HG03521 (cell line): Measurements from ENCODE around the gene GALK2.
A peak's percentile ranks its signal among the peaks of the same experiment; 100 is the strongest.

Source experiments
- ATAC-seq: cut with Tn5 transposase; IDR thresholded peaks from one replicate; pipeline ENCODE4 v1.9.1; 2021; ENCODE audit warnings: mild to moderate bottlenecking, moderate library complexity; ENCODE audit not compliant: unreplicated experiment

GALK2 gene

GRCh38 chr15:49169880-49170597 is at the start of gene GALK2:
TSS of gene GALK2 (plus strand) at chr15:49170247. CDS start at chr15:49170323, 76 bp downstream.
- peak; percentile 91 for ATAC-seq

GRCh38 chr15:49120832-49121231 is 49.2 kb upstream of the GALK2 start:
- ATAC-seq = no peak

DNA sequence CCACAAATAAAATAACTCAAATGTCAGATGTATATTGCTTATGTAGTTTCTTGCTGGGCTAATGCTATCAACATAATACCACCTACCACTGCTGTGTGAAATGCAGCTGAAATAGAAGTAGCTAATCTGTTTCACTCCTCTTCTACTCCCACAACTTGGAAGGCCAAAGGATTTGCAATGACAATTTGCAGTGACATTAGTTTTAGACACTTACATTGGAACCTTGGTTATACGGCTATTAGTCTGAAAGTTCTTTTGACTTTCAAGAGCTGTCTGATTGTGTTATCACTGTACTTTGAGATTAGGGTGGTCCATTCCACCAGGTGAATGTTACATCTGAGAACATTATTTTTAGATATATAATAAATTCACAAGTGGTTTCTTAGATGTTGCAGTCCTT is 48.1 kb upstream of the GALK2 start:
- ATAC-seq = no peak

GRCh38 chr15:49122541-49123062 is 47.4 kb upstream of the GALK2 start:
- ATAC-seq = no peak

DNA sequence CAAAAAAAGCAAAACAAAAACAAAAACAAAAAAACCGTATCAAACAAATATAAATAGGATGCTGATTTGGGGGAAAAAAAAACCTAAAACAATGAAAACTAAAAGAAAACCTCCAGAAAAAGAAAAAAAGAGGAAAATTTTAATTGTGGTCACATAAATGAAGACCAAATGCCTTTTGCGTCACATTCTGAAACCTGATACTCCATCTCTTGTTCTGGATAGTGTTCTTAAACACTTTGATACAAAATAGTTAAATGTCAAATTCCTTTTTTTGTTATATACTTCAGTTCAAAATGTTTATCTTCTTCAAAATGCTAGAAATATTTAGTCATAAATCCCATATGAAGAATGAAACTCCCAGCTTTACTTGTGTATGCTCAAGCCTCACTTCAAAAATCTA is 45.7 kb upstream of the GALK2 start:
- ATAC-seq = no peak

DNA sequence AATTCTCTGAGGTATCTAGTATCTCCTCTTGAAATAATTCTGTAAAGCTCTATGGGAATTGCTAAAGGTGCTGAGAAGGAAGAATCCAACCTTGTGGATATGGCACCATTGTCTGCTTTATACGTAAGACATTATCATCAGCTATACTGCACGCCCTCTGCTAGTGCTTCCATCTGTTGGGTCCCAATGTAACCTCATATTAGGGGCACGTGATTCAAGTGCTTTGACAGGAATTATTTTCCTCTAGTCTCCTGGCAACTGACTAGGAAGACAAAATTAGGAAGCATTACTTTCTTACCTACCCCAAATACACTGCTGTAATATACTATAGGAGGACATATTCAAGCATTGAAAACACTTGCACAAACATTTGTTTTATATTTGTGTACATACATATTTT is 38.6 kb upstream of the GALK2 start:
- no peak for ATAC-seq

DNA sequence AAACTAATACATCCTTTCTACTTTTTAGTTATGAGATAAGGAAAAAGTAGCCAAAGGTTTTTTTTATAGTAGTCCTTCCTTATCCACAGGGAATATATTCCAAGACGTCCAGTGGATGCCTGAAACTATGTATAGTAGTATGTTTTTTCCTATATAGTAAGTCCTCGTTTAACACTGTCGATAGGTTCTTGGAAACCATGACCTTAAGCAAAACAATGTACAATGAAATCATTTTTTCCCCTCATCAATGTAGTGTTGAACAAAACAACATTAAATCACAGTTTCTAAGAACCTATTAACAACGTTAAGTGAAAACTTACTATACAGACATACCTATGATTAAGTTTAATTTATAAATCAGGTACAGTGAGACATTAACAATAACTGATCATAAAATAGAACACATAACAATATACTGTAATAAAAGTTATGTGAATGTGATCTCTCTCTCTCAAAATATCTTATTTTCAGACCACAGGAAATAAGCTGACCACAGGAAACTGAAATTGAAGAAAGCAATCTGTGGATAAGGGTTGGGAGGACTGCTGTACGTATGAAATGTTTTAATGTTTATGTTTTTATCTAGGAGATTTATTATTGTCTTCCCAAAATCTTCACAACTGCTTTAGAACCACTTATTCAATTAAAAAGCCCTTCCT is 35.2 kb upstream of the GALK2 start:
- no peak for ATAC-seq

GRCh38 chr15:49135342-49135857 is 34.6 kb upstream of the GALK2 start:
- no peak for ATAC-seq

- ATAC-seq = no peak
Measured at GRCh38 chr15:49135911-49136310, 34.1 kb upstream of the GALK2 start.

DNA sequence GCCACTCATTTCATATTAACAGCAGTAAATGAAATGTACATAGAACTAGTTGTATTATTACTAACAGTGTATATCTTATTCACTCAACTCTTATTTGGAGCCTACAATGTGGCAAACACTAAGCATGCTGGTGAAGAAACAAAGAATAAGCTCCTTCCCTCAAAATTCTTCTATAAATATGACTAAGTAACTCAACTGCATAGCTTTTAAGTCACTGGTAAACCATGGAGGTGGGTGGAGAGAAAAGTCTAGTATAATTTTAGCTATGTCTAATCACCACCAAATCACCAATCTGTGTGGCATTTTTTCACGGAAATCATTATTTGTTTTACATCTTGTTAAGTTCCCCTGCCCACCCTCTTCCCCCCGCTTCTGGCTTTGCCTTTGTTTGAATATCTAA is 32.2 kb upstream of the GALK2 start:
- no peak for ATAC-seq

DNA sequence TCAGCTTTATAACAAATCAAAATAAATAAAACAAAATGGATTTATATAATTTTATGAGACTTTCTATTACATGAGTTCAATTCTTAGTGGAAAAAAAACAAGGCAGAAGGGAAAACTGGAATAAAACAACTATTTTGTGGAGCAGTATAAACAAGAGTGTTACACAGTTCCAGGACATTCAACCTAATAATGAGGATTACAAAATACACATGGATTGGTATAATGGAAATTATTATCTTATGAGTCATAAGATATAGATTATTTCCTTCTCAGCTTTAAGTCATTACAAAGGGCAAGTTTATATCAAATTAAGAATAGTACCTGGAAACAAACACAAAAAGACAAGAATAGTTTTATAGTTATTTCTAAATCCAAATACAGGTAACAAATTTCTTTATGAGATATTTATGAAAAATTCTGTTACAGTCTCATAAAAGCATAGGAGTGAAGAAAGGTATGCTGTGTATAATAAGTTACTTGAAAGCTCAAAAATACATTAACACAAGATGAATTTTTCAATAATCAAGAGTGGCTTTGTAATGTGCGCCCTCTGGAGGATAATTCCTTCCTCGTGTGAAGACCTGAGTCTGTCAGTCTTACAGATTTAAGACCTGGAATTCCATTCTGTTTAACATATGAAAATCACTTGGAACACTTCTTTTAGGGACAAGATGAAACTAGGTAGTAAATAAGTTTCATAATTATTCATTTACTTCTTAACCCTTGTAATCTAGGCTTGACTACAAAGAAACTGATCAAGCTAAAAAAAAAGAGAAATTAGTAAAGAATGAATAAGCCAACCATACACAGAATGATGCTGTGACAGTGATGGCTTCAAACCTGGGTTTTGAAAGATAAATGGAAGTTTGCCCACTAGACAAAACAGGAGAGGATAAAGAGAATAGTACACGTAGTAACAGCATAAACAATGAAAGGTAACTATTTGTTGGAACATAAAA is 24.1 kb upstream of the GALK2 start:
- no peak for ATAC-seq

GRCh38 chr15:49148298-49148697 is 21.7 kb upstream of the GALK2 start:
- ATAC-seq = no peak

DNA sequence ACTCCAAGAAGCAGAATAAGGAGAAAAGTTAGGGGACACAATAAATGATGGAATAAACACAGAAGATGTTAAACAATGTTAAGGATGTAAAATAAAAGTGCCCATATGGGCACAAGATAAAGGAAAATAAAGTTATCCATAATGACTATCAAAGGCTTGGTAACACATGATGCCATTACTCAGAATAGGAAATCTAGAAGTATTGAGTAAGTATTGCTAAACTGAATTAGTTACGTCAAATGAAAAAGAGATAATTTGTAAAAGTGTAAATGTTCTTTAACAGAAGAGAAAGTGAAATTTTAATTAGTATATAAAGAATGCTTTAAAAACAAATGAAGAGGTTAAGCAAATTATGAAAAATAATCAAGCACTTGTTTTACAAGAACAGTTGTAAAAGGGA is 21.3 kb upstream of the GALK2 start:
- ATAC-seq = no peak

DNA sequence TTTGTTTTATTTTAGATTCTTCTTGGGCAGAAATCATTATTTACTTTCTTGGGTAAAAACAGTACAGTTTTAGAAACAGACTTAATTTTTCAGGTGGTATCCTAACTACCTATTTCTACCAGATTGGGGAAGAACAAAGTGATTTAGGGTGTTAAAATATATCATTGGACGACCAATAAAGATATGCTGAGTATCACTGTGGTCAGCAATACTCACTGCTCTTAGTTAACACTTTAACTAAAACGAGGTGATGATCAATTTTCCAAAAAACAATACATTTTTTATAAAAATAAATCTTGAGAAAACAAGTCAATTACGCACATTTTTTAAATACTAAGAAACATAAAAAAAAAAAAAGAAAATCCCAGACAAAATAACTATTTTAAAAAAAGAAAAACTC is 18.2 kb upstream of the GALK2 start:
- ATAC-seq = no peak

DNA sequence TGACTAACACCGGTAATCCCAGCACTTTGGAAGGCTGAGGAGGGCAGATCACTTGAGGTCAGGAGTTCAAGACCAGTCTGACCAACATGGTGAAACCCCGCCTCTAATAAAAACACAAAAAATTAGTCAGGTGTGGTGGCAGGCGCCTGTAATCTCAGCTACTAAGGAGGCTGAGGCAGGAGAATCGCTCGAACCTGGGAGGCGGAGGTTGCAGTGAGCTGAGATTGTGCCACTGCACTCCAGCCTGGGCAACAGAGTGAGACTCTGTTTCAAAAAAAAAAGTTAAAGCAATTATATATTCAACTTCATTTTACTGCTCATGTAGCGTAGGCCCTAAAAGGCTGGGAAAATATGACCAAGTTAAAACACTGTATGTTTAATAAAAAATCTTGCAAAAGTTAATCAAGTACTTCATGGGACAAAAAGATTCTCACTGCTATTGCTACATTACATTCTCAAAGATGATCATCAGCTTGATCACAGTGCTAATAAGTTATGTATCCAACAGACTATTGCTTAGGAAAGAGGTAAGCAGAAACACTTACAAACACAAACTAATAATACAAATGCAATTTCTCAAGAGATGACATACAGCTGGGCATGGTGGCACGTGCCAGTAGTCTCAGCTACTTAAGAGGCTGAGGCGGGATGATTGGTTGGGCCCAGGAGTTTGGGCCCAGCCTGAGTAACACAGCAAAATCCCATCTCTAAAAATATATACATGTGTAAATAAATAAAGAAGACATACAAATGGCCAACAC is 17.3 kb upstream of the GALK2 start:
- no peak for ATAC-seq

- no peak for ATAC-seq
Measured at GRCh38 chr15:49154359-49154758, 15.7 kb upstream of the GALK2 start.

GRCh38 chr15:49154799-49155109 is 15.3 kb upstream of the GALK2 start:
- ATAC-seq = no peak

- peak; percentile 89 for ATAC-seq
Measured at GRCh38 chr15:49155110-49155833, 14.8 kb upstream of the GALK2 start, which contains the start of gene COPS2. TSS of gene COPS2 (minus strand) at chr15:49155599. CDS start at chr15:49155578, 21 bp downstream.

DNA sequence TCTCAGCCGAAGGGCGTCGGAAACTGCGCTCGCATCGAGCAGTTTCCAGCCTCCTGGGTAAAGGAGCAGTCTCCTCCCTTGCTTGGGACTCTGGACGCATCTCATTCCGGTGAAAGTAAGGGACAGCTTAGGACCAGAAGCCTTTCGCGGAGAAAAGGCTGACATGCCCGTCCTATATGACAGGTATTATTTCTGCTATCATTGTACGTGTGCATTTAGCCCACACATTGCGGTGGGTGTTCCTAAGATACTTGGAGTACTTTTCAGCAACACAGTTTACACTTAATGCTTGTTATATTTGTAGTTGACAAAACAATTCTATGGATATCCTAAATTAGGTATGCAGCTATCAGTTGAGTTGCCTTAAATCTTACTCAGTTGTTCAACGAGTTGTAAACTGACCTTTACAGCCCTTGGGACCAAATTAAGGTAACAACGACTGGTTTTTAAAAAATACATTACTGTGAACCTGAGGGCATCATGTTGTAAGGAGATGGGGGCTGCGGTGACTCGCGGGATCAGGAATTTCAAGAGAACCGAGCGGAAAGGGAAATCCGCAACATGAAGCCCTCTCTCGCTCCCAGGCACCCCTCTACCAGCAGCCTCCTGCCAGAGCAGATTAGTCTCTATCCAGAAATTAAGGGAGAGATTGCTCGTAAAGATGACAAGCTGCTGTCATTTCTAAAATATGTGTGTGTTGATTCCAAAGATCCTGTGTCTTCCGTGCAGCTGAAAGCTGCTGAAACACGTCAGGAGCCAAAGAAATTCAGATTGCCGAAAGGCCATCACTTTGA is 14.0 kb upstream of the GALK2 start:
- ATAC-seq = no peak
